ENCODE results near the gene BANF2. TPM values are rescaled to one million over a fixed set of nuclear protein-coding genes. Genes with fewer than 3 reads are reported as not detected.

The BANF2 gene
- total and polyA plus RNA-seq, 2 donors, result 0.14 to 0.25 TPM

GRCh38 chr20:17710379-17711266, 10.9 kb downstream of the BANF2 start:
- Histone ChIP-seq H3K27me3 (ENCODE audit: control insufficient read depth in 2 of 2, insufficient read depth in 1 of 2, low read length in 1 of 2) (no peaks in the 10 kb centered on the region), H3K4me3 (ENCODE audit: low read length in 2 of 2) (no peak overlapping the region), H3K27ac (ENCODE audit: low read depth in 1 of 2, low read length in 1 of 2) (no peak overlapping the region), H3K4me1 (ENCODE audit: control insufficient read depth in 2 of 2, insufficient read depth in 2 of 2, low read length in 2 of 2) (no peaks in the 10 kb centered on the region), H3K9me3 (ENCODE audit: control insufficient read depth in 2 of 2, insufficient read depth in 1 of 2, low read length in 1 of 2) (no peaks in the 10 kb centered on the region), H3K36me3 (ENCODE audit: control insufficient read depth in 2 of 2, insufficient read depth in 2 of 2, low read length in 1 of 2) (no peaks in the 10 kb centered on the region)
- DNase-seq (ENCODE audit: low read depth in 6 of 9, low spot score in 9 of 9), result no peak
- WGBS, result 91% methylated on average over 21 of the region's 21 CpGs

- Histone ChIP-seq H3K27me3 (ENCODE audit: control insufficient read depth in 2 of 2, insufficient read depth in 1 of 2, low read length in 1 of 2) (no peaks in the 10 kb centered on the region), H3K36me3 (ENCODE audit: control insufficient read depth in 2 of 2, insufficient read depth in 2 of 2, low read length in 1 of 2) (no peaks in the 10 kb centered on the region), H3K27ac (ENCODE audit: low read depth in 1 of 2, low read length in 1 of 2) (no peak overlapping the region), H3K4me3 (ENCODE audit: low read length in 2 of 2) (no peak overlapping the region), H3K9me3 (ENCODE audit: control insufficient read depth in 2 of 2, insufficient read depth in 1 of 2, low read length in 1 of 2) (no peaks in the 10 kb centered on the region), H3K4me1 (ENCODE audit: control insufficient read depth in 2 of 2, insufficient read depth in 2 of 2, low read length in 2 of 2) (no peaks in the 10 kb centered on the region)
- no peak for DNase-seq (ENCODE audit: low read depth in 6 of 9, low spot score in 9 of 9)
- 94% methylated on average over 5 of the region's 5 CpGs for WGBS
Measured at GRCh38 chr20:17711267-17711627, 11.5 kb downstream of the BANF2 start.

- WGBS, result 97% methylated on average over 4 of the region's 4 CpGs
- H3K27ac ChIP-seq (ENCODE audit: low read depth in 1 of 2, low read length in 1 of 2), result no peak overlapping the region
- H3K9me3 ChIP-seq (ENCODE audit: control insufficient read depth in 2 of 2, insufficient read depth in 1 of 2, low read length in 1 of 2), result no peaks in the 10 kb centered on the region
- no peaks in the 10 kb centered on the region for H3K36me3 ChIP-seq (ENCODE audit: control insufficient read depth in 2 of 2, insufficient read depth in 2 of 2, low read length in 1 of 2)
- no peak overlapping the region for H3K4me3 ChIP-seq (ENCODE audit: low read length in 2 of 2)
- DNase-seq (ENCODE audit: low read depth in 6 of 9, low spot score in 9 of 9), result no peak
- no peaks in the 10 kb centered on the region for H3K27me3 ChIP-seq (ENCODE audit: control insufficient read depth in 2 of 2, insufficient read depth in 1 of 2, low read length in 1 of 2)
- H3K4me1 ChIP-seq (ENCODE audit: control insufficient read depth in 2 of 2, insufficient read depth in 2 of 2, low read length in 2 of 2), result no peaks in the 10 kb centered on the region
Measured at GRCh38 chr20:17712201-17712600, 12.4 kb downstream of the BANF2 start.

- no peak overlapping the region for H3K27ac ChIP-seq (ENCODE audit: low read depth in 1 of 2, low read length in 1 of 2)
- no peaks in the 10 kb centered on the region for H3K9me3 ChIP-seq (ENCODE audit: control insufficient read depth in 2 of 2, insufficient read depth in 1 of 2, low read length in 1 of 2)
- no peaks in the 10 kb centered on the region for H3K36me3 ChIP-seq (ENCODE audit: control insufficient read depth in 2 of 2, insufficient read depth in 2 of 2, low read length in 1 of 2)
- DNase-seq (ENCODE audit: low read depth in 6 of 9, low spot score in 9 of 9), result no peak
- H3K27me3 ChIP-seq (ENCODE audit: control insufficient read depth in 2 of 2, insufficient read depth in 1 of 2, low read length in 1 of 2), result no peaks in the 10 kb centered on the region
- WGBS, result 96% methylated on average over 6 of the region's 6 CpGs
- H3K4me3 ChIP-seq (ENCODE audit: low read length in 2 of 2), result no peak overlapping the region
- H3K4me1 ChIP-seq (ENCODE audit: control insufficient read depth in 2 of 2, insufficient read depth in 2 of 2, low read length in 2 of 2), result no peaks in the 10 kb centered on the region
Measured at GRCh38 chr20:17712708-17713107, 12.9 kb downstream of the BANF2 start.

- H3K27me3 ChIP-seq (ENCODE audit: control insufficient read depth in 2 of 2, insufficient read depth in 1 of 2, low read length in 1 of 2), result no peaks in the 10 kb centered on the region
- H3K36me3 ChIP-seq (ENCODE audit: control insufficient read depth in 2 of 2, insufficient read depth in 2 of 2, low read length in 1 of 2), result no peaks in the 10 kb centered on the region
- no peak overlapping the region for H3K4me3 ChIP-seq (ENCODE audit: low read length in 2 of 2)
- 97% methylated on average over 1 of the region's 1 CpG for WGBS
- H3K4me1 ChIP-seq (ENCODE audit: control insufficient read depth in 2 of 2, insufficient read depth in 2 of 2, low read length in 2 of 2), result no peaks in the 10 kb centered on the region
- no peaks in the 10 kb centered on the region for H3K9me3 ChIP-seq (ENCODE audit: control insufficient read depth in 2 of 2, insufficient read depth in 1 of 2, low read length in 1 of 2)
- H3K27ac ChIP-seq (ENCODE audit: low read depth in 1 of 2, low read length in 1 of 2), result no peak overlapping the region
- DNase-seq (ENCODE audit: low read depth in 6 of 9, low spot score in 9 of 9), result no peak
Measured at GRCh38 chr20:17714597-17714996, 14.8 kb downstream of the BANF2 start.

GRCh38 chr20:17715075-17715474, 15.3 kb downstream of the BANF2 start:
- no peaks in the 10 kb centered on the region for H3K9me3 ChIP-seq (ENCODE audit: control insufficient read depth in 2 of 2, insufficient read depth in 1 of 2, low read length in 1 of 2)
- H3K4me3 ChIP-seq (ENCODE audit: low read length in 2 of 2), result no peak overlapping the region
- 93% methylated on average over 5 of the region's 5 CpGs for WGBS
- H3K27me3 ChIP-seq (ENCODE audit: control insufficient read depth in 2 of 2, insufficient read depth in 1 of 2, low read length in 1 of 2), result no peaks in the 10 kb centered on the region
- no peaks in the 10 kb centered on the region for H3K4me1 ChIP-seq (ENCODE audit: control insufficient read depth in 2 of 2, insufficient read depth in 2 of 2, low read length in 2 of 2)
- no peak for DNase-seq (ENCODE audit: low read depth in 6 of 9, low spot score in 9 of 9)
- no peak overlapping the region for H3K27ac ChIP-seq (ENCODE audit: low read depth in 1 of 2, low read length in 1 of 2)
- no peaks in the 10 kb centered on the region for H3K36me3 ChIP-seq (ENCODE audit: control insufficient read depth in 2 of 2, insufficient read depth in 2 of 2, low read length in 1 of 2)

GRCh38 chr20:17716331-17716730, 16.6 kb downstream of the BANF2 start:
- 92% methylated on average over 7 of the region's 7 CpGs for WGBS
- no peak for DNase-seq (ENCODE audit: low read depth in 6 of 9, low spot score in 9 of 9)

GRCh38 chr20:17720755-17721154, 21.0 kb downstream of the BANF2 start:
- no peaks in the 10 kb centered on the region for H3K36me3 ChIP-seq (ENCODE audit: control insufficient read depth in 2 of 2, insufficient read depth in 2 of 2, low read length in 1 of 2)
- no peaks in the 10 kb centered on the region for H3K4me1 ChIP-seq (ENCODE audit: control insufficient read depth in 2 of 2, insufficient read depth in 2 of 2, low read length in 2 of 2)
- no peak for DNase-seq (ENCODE audit: low read depth in 6 of 9, low spot score in 9 of 9)
- H3K27me3 ChIP-seq (ENCODE audit: control insufficient read depth in 2 of 2, insufficient read depth in 1 of 2, low read length in 1 of 2), result peaks cover 0 to 4% of the 10 kb centered on the region in 2 donors
- no peaks in the 10 kb centered on the region for H3K9me3 ChIP-seq (ENCODE audit: control insufficient read depth in 2 of 2, insufficient read depth in 1 of 2, low read length in 1 of 2)
- H3K27ac ChIP-seq (ENCODE audit: low read depth in 1 of 2, low read length in 1 of 2), result no peak overlapping the region
- WGBS, result 84% methylated on average over 4 of the region's 4 CpGs
- no peak overlapping the region for H3K4me3 ChIP-seq (ENCODE audit: low read length in 2 of 2)

More at GRCh38 chr20:17716331-17716730, 16.6 kb downstream of the BANF2 start:
- no peaks in the 10 kb centered on the region for H3K9me3 ChIP-seq (ENCODE audit: control insufficient read depth in 2 of 2, insufficient read depth in 1 of 2, low read length in 1 of 2)
- H3K27ac ChIP-seq (ENCODE audit: low read depth in 1 of 2, low read length in 1 of 2), result no peak overlapping the region
- no peak overlapping the region for H3K4me3 ChIP-seq (ENCODE audit: low read length in 2 of 2)
- no peaks in the 10 kb centered on the region for H3K27me3 ChIP-seq (ENCODE audit: control insufficient read depth in 2 of 2, insufficient read depth in 1 of 2, low read length in 1 of 2)
- H3K4me1 ChIP-seq (ENCODE audit: control insufficient read depth in 2 of 2, insufficient read depth in 2 of 2, low read length in 2 of 2), result no peaks in the 10 kb centered on the region
- no peaks in the 10 kb centered on the region for H3K36me3 ChIP-seq (ENCODE audit: control insufficient read depth in 2 of 2, insufficient read depth in 2 of 2, low read length in 1 of 2)

GRCh38 chr20:17721802-17722486, 22.2 kb downstream of the BANF2 start:
- WGBS, result 69% methylated on average over 6 of the region's 6 CpGs
- Histone ChIP-seq H3K9me3 (ENCODE audit: control insufficient read depth in 2 of 2, insufficient read depth in 1 of 2, low read length in 1 of 2) (no peaks in the 10 kb centered on the region), H3K36me3 (ENCODE audit: control insufficient read depth in 2 of 2, insufficient read depth in 2 of 2, low read length in 1 of 2) (no peaks in the 10 kb centered on the region), H3K4me1 (ENCODE audit: control insufficient read depth in 2 of 2, insufficient read depth in 2 of 2, low read length in 2 of 2) (no peaks in the 10 kb centered on the region), H3K27me3 (ENCODE audit: control insufficient read depth in 2 of 2, insufficient read depth in 1 of 2, low read length in 1 of 2) (peaks cover 0 to 4% of the 10 kb centered on the region in 2 donors), H3K4me3 (ENCODE audit: low read length in 2 of 2) (no peak overlapping the region), H3K27ac (ENCODE audit: low read depth in 1 of 2, low read length in 1 of 2) (no peak overlapping the region)
- no peak for DNase-seq (ENCODE audit: low read depth in 6 of 9, low spot score in 9 of 9)

Measured in thymus (tissue), 11 donors.